Colonic mucosa (tissue), 4 donors: ENCODE data around the gene GOLGA6A. TPM values are rescaled to one million over a fixed set of nuclear protein-coding genes. Genes with fewer than 3 reads are reported as not detected.

Experiments used
- DNase-seq: peaks from one replicate; pipeline ENCODE4 v3.0.0-alpha.2; 2020
- H3K27ac ChIP-seq: fragments of 200-600 bp; one replicate; pipeline ENCODE4 v1.8.0; 2021
- H3K27me3 ChIP-seq: fragments of 200-600 bp; one replicate; pipeline ENCODE4 v1.8.0; 2021
- H3K36me3 ChIP-seq: fragments of 200-600 bp; one replicate; pipeline ENCODE4 v1.8.0; 2021
- H3K4me1 ChIP-seq: fragments of 200-600 bp; one replicate; pipeline ENCODE4 v1.8.0; 2021; ENCODE audit warnings: mild to moderate bottlenecking
- H3K4me3 ChIP-seq: fragments of 200-600 bp; one replicate; pipeline ENCODE4 v1.8.0; 2021
- H3K9ac ChIP-seq, 2 donors: one replicate each; pipeline ENCODE4 v1.7.0; 2013; ENCODE audit warnings: control low read depth in 2 of 2, low read depth in 2 of 2, low read length in 2 of 2
- H3K9me3 ChIP-seq: fragments of 200-600 bp; one replicate; pipeline ENCODE4 v1.8.0; 2021
- intact Hi-C: fragments of 100-400 bp; cut with DNase I; formaldehyde crosslinking; loops from one replicate; pipeline ENCODE4 v1.14.1; 2022
- total RNA-seq, 2 donors: library from RNA; stranded (reverse); fragmentation: NEBNext Ultra II Directional in 1 of 2; extraction: Animal tissue kit (Norgen Biotek cat#: 25700) in 1 of 2; gene quantifications; one replicate each; pipeline ENCODE4 v1.2.1, GENCODE V29; 2021
- TF ChIP-seq, protein P1 (sequence below): fragments of 200-600 bp; IDR thresholded peaks from one replicate; pipeline ENCODE4 v1.8.0; 2022; ENCODE audit warnings: antibody characterized with exemption, mild to moderate bottlenecking
- donor health status: healthy.
- donor health status: DM: no; HTN: no; CAD: no.
- donor health status: DM: no; HTN: no; CAD: no.

Gene GOLGA6A
- total RNA-seq, 2 donors from 2014 or later = not detected

DNA sequence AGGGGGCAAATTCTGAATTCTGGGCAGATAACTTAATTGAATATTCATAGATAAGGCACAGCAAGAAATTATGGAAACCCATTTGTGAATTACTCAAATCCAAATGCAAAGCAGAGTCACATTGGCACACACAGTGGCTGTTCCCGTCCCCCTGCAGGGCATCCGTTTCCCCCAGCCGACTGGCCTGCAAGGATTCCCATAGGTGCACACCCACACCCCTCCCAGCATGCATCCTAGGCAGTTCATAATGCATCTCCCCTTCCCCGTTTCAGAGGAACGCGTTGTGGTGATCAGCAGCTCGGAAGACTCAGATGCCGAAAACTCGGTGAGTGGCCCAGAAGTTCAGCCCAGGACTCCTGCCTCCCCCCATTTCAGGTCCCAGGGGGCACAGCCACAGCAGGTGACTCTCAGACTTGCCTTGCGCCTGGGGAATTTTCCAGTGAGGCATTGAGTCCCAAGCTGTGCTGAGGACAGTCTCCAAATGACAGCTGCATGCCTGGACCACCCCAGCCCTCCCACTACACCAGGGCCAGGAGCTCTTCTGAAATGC, 48.1 kb downstream of the GOLGA6A start:
- intact Hi-C loops = no loop called here
- Histone ChIP-seq H3K36me3 (peaks cover 4% of the 10 kb centered on the region), H3K27me3 (no peaks in the 10 kb centered on the region), H3K4me3 (no peak overlapping the region), H3K9me3 (no peaks in the 10 kb centered on the region), H3K27ac (no peak overlapping the region), H3K9ac (no peak overlapping the region), H3K4me1 (no peaks in the 10 kb centered on the region)
- TF ChIP-seq, protein P1, sequence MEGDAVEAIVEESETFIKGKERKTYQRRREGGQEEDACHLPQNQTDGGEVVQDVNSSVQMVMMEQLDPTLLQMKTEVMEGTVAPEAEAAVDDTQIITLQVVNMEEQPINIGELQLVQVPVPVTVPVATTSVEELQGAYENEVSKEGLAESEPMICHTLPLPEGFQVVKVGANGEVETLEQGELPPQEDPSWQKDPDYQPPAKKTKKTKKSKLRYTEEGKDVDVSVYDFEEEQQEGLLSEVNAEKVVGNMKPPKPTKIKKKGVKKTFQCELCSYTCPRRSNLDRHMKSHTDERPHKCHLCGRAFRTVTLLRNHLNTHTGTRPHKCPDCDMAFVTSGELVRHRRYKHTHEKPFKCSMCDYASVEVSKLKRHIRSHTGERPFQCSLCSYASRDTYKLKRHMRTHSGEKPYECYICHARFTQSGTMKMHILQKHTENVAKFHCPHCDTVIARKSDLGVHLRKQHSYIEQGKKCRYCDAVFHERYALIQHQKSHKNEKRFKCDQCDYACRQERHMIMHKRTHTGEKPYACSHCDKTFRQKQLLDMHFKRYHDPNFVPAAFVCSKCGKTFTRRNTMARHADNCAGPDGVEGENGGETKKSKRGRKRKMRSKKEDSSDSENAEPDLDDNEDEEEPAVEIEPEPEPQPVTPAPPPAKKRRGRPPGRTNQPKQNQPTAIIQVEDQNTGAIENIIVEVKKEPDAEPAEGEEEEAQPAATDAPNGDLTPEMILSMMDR = no peak
- no peak for DNase-seq

DNA sequence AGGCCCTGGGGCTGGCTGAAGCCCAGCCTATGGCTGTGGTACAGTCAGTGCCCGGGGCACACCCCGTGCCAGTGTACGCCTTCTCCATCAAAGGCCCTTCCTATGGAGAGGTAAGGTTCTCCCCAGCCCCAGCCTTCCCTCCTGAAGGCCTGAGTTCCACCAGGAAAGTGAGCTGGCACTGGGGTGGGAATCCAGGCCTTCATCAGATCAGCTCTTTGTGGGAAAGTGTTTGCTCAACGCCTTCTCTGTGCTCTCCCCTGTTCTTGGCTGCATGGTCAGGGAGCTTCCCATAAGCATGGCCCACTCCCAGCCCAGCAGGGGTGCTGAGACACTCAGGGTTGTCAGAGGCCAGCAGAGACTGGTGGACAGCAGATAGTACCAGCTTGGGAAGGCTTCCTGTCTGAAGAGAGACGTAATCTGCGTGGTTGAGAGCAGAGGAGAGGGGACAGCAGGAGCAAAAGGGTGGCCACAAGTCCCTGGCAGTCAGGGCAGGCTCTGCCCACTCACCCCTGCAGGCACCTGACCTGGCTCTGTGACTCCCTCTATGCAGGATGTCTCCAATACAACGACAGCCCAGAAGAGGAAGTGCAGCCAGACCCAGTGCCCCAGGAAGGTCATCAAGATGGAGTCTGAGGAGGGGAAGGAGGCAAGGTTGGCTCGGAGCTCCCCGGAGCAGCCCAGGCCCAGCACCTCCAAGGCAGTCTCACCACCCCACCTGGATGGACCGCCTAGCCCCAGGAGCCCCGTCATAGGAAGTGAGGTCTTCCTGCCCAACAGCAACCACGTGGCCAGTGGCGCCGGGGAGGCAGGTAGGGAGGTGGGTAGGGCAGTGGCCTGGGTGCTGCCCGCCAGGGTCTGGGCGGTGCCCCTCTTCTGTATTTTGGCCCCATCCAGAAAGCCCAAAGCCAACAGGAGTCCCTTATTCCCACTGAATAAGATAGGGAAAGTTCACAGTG, 49.5 kb downstream of the GOLGA6A start:
- Histone ChIP-seq H3K9ac (no peak overlapping the region), H3K27me3 (no peaks in the 10 kb centered on the region), H3K9me3 (no peaks in the 10 kb centered on the region), H3K4me3 (no peak overlapping the region), H3K27ac (no peak overlapping the region), H3K4me1 (no peaks in the 10 kb centered on the region), H3K36me3 (peaks cover 4% of the 10 kb centered on the region)
- TF ChIP-seq, protein P1 = no peak
- DNase-seq = no peak
- intact Hi-C loops = no loop called here

DNA sequence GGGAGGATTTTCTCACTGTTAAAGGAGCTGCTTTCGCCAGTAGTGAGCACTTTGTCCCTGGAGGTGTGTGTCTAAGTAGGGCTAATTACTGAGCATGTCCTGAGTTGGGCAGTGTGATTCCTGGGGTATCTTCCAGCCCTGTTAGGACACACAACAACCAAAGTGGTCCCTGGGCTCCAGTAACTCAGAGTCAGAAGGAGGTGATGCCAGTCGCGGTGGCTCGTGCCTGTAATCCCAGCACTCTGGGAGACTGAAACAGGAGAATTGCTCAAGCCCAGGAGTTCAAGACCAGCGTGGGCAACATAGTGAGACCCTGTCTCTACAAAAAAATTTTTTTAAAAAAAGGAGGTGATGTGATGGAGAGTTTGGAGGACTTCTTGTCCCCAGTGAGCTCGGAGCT, 50.3 kb downstream of the GOLGA6A start:
- Histone ChIP-seq H3K27me3 (no peaks in the 10 kb centered on the region), H3K27ac (no peak overlapping the region), H3K4me3 (no peak overlapping the region), H3K36me3 (peaks cover 4% of the 10 kb centered on the region), H3K9me3 (no peaks in the 10 kb centered on the region), H3K9ac (no peak overlapping the region), H3K4me1 (no peaks in the 10 kb centered on the region)
- intact Hi-C loops = no loop called here
- TF ChIP-seq, protein P1 = no peak
- no peak for DNase-seq

GRCh38 chr15:74028646-74029045, 53.7 kb downstream of the GOLGA6A start:
- no peaks in the 10 kb centered on the region for H3K9me3 ChIP-seq
- H3K36me3 ChIP-seq = peaks cover 8% of the 10 kb centered on the region
- H3K4me3 ChIP-seq = no peak overlapping the region
- TF ChIP-seq, protein P1 = no peak
- no peak overlapping the region for H3K9ac ChIP-seq
- no peaks in the 10 kb centered on the region for H3K27me3 ChIP-seq
- intact Hi-C loops = no loop called here
- no peaks in the 10 kb centered on the region for H3K4me1 ChIP-seq
- no peak for DNase-seq
- H3K27ac ChIP-seq = no peak overlapping the region

GRCh38 chr15:74027688-74028087, 54.7 kb downstream of the GOLGA6A start:
- H3K4me1 ChIP-seq = no peaks in the 10 kb centered on the region
- no peak overlapping the region for H3K27ac ChIP-seq
- TF ChIP-seq, protein P1 = no peak
- H3K36me3 ChIP-seq = peaks cover 8% of the 10 kb centered on the region
- H3K4me3 ChIP-seq = no peak overlapping the region
- DNase-seq = no peak
- no peaks in the 10 kb centered on the region for H3K9me3 ChIP-seq
- H3K9ac ChIP-seq = no peak overlapping the region
- no peaks in the 10 kb centered on the region for H3K27me3 ChIP-seq
- intact Hi-C loops = no loop called here
